GM21447 (cell line): ENCODE measurements around the gene MGLL.

ENCODE experiments used
- ATAC-seq: cut with Tn5 transposase; IDR thresholded peaks from one replicate; pipeline ENCODE4 v1.9.1; 2021; ENCODE audit not compliant: unreplicated experiment

MGLL gene

GRCh38 chr3:127639173-127640041, 182.9 kb downstream of the MGLL start:
- no peak for ATAC-seq
